GM18505 (cell line): Measurements from ENCODE around the gene FABP6.

Source experiments
- ATAC-seq: cut with Tn5 transposase; IDR thresholded peaks from one replicate; pipeline ENCODE4 v1.9.1; 2021; ENCODE audit not compliant: unreplicated experiment
- POLR2A ChIP-seq: IDR thresholded peaks from 4 replicates; pipeline ENCODE4 v1.6.1; 2011; ENCODE audit warnings: borderline replicate concordance; ENCODE audit not compliant: insufficient read depth, insufficient read length; ENCODE audit errors: extremely low read depth

Gene FABP6

GRCh38 chr5:160198146-160198545 lies 31.2 kb upstream of the FABP6 start:
- no peak for ATAC-seq
- TF ChIP-seq POLR2A: no peak

GRCh38 chr5:160198841-160199409 lies 30.4 kb upstream of the FABP6 start:
- TF ChIP-seq POLR2A: no peak
- ATAC-seq: no peak

- peak; percentile 96 for ATAC-seq
- TF ChIP-seq POLR2A: no peak
Measured at GRCh38 chr5:160199410-160199911, 29.8 kb upstream of the FABP6 start.

GRCh38 chr5:160207061-160207460 lies 22.2 kb upstream of the FABP6 start:
- ATAC-seq: no peak

GRCh38 chr5:160209917-160210316 lies 19.4 kb upstream of the FABP6 start:
- ATAC-seq: no peak
- TF ChIP-seq POLR2A: no peak

More at GRCh38 chr5:160207061-160207460, 22.2 kb upstream of the FABP6 start:
- TF ChIP-seq POLR2A: no peak

- TF ChIP-seq POLR2A: no peak
- ATAC-seq: no peak
Measured at GRCh38 chr5:160210606-160211005, 18.7 kb upstream of the FABP6 start.

- ATAC-seq: no peak
- no peak for TF ChIP-seq POLR2A
Measured at GRCh38 chr5:160211352-160211751, 18.0 kb upstream of the FABP6 start.

GRCh38 chr5:160213537-160213936 lies 15.8 kb upstream of the FABP6 start:
- ATAC-seq: no peak
- no peak for TF ChIP-seq POLR2A

- ATAC-seq: no peak
- TF ChIP-seq POLR2A: no peak
Measured at GRCh38 chr5:160219356-160219755, 9.9 kb upstream of the FABP6 start.

- TF ChIP-seq POLR2A: no peak
- no peak for ATAC-seq
Measured at GRCh38 chr5:160221082-160221481, 8.2 kb upstream of the FABP6 start.

GRCh38 chr5:160227012-160227411 lies 2.3 kb upstream of the FABP6 start:
- no peak for TF ChIP-seq POLR2A
- ATAC-seq: no peak

GRCh38 chr5:160230686-160231527 lies 1.6 kb downstream of the FABP6 start:
- no peak for TF ChIP-seq POLR2A
- ATAC-seq: peak; percentile 67

GRCh38 chr5:160231783-160232342 lies 2.6 kb downstream of the FABP6 start:
- TF ChIP-seq POLR2A: no peak
- no peak for ATAC-seq

- ATAC-seq: peak; percentile 44
- TF ChIP-seq POLR2A: no peak
Measured at GRCh38 chr5:160233215-160233614, 3.9 kb downstream of the FABP6 start.
